ENCODE data around the gene KBTBD12.

Gene KBTBD12

GRCh38 chr3:128033102-128033501 lies 118.1 kb downstream of the KBTBD12 start:
- DNase-seq (ENCODE audit: low read depth) = no peak
- no peak for TF ChIP-seq CTCF (IDR thresholded peaks at IDR 0.05; ENCODE audit: low read depth, low read length, missing control alignments)
- H3K4me3 ChIP-seq (ENCODE audit: low read depth, low read length) = no peak overlapping the region
- in situ Hi-C loops (cut with HindIII; ENCODE audit: low sequenced_read_pairs) = no loop called here

GRCh38 chr3:128036119-128036518 lies 121.1 kb downstream of the KBTBD12 start:
- in situ Hi-C loops (cut with HindIII; ENCODE audit: low sequenced_read_pairs) = no loop called here
- H3K4me3 ChIP-seq (ENCODE audit: low read depth, low read length) = no peak overlapping the region
- no peak for TF ChIP-seq CTCF (IDR thresholded peaks at IDR 0.05; ENCODE audit: low read depth, low read length, missing control alignments)
- DNase-seq (ENCODE audit: low read depth) = no peak

Data from astrocyte of the cerebellum (primary cell).